ENCODE measurements around the gene SIPA1L2.

SIPA1L2 gene, protein sequence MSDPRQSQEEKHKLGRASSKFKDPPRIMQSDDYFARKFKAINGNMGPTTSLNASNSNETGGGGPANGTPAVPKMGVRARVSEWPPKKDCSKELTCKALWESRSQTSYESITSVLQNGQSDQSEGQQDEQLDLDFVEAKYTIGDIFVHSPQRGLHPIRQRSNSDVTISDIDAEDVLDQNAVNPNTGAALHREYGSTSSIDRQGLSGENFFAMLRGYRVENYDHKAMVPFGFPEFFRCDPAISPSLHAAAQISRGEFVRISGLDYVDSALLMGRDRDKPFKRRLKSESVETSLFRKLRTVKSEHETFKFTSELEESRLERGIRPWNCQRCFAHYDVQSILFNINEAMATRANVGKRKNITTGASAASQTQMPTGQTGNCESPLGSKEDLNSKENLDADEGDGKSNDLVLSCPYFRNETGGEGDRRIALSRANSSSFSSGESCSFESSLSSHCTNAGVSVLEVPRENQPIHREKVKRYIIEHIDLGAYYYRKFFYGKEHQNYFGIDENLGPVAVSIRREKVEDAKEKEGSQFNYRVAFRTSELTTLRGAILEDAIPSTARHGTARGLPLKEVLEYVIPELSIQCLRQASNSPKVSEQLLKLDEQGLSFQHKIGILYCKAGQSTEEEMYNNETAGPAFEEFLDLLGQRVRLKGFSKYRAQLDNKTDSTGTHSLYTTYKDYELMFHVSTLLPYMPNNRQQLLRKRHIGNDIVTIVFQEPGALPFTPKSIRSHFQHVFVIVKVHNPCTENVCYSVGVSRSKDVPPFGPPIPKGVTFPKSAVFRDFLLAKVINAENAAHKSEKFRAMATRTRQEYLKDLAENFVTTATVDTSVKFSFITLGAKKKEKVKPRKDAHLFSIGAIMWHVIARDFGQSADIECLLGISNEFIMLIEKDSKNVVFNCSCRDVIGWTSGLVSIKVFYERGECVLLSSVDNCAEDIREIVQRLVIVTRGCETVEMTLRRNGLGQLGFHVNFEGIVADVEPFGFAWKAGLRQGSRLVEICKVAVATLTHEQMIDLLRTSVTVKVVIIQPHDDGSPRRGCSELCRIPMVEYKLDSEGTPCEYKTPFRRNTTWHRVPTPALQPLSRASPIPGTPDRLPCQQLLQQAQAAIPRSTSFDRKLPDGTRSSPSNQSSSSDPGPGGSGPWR (N-terminal part only)

DNA sequence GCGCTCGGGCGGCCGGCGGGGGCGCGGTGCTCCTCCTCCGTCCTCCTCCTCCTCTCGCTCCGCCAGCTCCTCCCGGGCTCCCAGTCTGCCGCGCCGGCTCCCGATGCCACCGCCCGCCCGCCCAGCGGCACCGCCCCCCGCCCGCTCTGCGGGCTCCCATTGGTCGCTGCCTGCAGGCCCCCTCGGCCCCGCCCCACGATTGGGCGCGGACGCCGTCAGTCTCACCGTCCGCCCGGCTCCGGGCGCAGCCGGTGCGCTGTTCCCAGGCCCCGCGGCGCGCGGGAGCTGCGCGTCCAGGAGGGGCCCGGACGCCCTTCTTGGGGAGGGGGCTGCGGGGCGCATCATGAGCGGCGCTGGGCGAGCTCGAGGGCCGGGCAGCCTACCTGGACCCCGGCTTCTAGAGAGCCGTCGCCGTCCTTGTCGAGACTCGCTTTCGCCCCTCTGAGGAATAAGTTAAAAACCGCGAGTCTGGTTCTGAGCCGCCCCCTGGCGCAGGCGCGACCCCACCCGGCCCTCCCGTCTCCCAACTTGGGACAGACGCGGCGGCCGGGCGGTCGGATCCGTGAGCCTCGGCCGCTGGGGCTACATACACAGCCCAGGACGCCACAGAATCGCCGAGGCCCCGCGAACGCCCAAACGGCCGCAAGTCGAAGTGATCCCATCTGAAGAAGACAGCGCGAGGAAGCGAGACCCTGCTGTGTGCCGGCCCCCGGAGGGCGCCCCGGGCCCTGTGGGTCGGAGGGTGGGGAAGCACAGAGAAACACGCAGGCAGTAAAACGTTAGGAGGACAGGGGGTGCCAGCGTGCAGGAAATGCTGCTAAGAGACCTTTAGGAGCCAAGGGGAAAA lies at the start of gene SIPA1L2:
TSS of gene SIPA1L2 (minus strand) at position 87 of the 847 bp plus-strand sequence. CDS start 114,794 bp downstream, outside the sequence.
- DNase-seq (ENCODE audit: extremely low spot score, insufficient read length, low read depth) (peak; percentile 99), FAIRE-seq (peak; percentile 79)

DNA sequence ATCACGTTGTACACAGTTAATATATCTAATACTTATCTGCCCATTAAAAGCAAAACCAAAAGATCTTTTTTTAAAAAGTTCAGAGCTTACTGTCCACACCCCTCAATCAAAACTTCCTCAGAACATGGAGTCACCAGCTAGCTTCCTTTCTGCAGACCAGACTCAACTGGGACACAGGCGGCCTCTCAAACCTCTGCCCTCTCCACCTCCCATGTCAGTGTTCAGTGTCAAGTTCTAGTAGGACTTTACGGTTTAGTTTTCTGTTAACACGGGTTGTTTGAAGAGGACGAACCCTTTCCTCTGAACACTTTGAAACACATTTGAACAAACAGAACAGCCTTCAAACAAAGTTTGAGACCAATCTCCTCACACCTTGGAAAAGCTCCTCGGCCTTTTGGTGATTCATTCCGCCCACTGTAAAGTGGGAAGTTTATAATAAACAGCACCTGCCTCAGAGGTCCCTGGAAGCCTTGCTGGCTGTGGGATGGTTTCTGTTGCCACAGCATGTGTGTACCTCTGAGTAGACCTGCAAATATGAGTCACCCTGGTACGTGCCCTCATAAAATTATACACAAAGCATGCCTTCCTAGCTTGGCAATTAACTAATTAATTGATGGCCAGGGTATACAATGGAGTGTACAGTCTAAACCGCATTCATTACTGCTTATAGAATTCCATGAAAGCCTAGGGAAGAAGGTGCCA lies 48.4 kb upstream of the SIPA1L2 start:
- FAIRE-seq (no peak), DNase-seq (ENCODE audit: extremely low spot score, insufficient read length, low read depth) (no peak)

DNA sequence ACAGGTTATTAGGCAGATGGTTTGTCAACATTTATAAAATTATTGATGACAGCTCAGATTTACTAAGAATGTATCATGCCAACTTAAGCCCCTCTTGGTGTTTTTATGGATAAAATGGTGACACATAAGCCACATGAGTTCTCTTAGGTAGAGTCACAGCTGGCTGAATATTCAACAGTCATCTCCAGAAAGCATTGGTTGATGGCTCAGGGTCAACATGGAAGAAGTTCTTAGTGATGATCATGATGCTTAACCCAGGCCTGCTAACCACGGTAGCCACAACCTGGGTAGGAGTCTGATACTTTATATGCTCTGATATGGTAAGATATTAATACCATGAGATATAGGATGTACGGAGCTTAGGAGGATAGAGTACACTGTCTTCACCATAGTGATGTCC lies 46.4 kb upstream of the SIPA1L2 start:
- FAIRE-seq = no peak

DNA sequence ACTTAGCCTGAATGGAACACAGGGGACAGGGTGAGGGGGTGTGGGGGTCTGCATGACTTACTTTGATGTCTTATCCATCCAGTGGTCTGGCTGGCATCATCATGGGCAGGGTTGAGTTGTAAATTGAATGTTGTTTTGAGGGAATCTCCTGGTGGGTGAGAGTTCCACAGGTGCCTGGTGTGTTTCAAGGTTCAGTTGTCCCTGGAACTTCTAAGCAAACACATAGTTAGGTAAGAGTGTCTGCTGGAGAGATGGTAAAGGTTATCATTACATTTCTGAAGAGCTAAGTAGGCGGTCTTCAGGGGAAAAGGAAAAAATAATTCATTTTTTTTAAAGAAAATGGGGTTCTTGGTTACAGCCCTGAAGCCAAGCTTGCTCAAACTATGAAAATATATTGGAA lies 46.0 kb upstream of the SIPA1L2 start:
- DNase-seq (ENCODE audit: extremely low spot score, insufficient read length, low read depth) = no peak
- no peak for FAIRE-seq

More for the DNA sequence above, 46.4 kb upstream of the SIPA1L2 start:
- DNase-seq (ENCODE audit: extremely low spot score, insufficient read length, low read depth) = no peak

DNA sequence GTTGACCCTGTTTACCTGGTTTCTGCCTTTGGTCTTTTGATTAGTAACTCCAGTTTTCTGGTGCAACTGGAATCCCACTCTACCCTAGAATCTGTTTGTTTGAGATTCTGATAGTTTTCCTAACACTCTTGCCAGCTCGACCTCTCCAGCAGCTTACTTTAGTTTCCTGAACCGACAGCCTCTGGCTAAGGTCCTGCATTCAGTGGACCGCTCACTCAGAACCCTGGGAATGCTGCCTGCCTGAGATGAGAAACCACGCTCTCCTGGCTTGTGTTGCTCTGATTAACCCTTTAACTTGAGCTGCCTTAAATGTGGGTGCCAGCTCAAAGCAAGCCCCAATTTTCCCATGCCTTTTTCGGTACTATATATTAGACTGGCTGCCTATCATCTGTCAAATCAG lies 45.3 kb upstream of the SIPA1L2 start:
- FAIRE-seq = no peak
- no peak for DNase-seq (ENCODE audit: extremely low spot score, insufficient read length, low read depth)

DNA sequence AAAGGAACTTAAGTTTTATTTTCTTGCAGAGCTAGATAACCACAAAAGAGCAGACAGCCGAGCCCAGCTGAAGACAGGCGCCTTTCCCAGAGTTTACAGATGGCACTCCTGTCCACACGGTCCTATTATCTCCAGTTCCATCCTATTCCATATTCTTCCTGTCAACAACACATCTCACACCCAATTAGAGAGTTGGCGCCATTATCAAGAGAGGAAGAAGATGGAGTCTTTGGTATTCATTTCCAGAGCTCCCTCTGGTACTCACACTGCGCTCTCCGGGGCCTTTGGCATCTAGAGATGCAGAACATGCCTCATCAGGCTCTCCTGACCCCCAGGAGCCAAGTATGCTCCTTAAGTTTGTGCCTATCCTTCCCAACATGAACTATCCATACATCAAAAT lies 43.3 kb upstream of the SIPA1L2 start:
- DNase-seq (ENCODE audit: extremely low spot score, insufficient read length, low read depth) = no peak
- FAIRE-seq = no peak

DNA sequence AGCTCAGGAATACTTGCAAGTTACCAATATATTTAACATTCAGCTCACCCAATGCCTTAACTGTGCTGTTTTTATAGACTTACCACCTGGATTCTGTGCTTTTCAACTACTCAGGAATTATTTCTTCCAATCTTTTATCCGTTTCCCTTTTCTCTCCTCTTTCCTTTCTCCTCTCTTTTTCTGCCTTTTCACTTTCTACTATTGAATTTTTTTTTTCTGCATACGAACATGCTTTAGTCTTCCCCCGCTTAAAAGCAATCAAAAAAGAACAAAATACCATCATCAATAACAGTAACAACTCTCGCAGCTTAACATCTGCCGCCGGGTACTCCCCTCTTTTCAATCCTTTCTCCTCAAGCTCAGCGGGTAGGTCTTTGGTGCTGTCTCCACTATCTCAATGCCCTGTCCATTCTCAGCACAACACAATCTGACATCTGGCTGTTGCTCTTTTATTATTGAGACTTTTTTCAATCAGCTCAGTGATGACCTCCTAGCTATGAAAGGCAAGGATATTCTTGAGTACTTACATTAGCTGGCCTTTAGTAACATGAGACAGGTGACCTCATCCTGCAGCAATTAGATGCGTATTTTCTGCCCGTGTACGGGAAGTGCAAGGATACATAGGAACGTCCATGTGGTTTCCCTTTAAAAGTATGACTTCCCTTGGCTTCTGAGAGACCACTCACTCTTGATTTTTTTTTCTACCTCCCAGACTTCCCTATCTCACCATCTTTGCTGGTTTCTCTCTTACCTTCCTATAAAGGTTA lies 40.2 kb upstream of the SIPA1L2 start:
- no peak for DNase-seq (ENCODE audit: extremely low spot score, insufficient read length, low read depth)
- no peak for FAIRE-seq

DNA sequence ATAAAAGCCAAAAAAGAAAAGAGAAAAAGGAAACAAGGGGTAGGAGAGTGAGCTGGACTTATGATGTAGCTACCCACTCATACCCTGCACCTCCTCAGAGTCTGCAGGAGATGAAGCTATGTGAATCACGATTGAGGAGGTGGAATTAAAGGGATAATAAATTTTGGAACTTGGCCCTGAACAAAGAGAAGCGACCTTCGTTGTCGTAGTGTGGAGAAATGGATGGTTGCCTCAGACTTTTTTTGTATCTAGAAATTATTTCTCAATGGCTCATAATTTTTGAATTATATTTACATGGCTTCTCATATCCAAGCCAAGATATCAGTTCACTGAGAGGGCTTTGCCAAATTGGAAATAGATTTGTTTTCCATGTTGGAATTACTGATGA lies 37.8 kb upstream of the SIPA1L2 start:
- DNase-seq (ENCODE audit: extremely low spot score, insufficient read length, low read depth) (no peak), FAIRE-seq (no peak)

DNA sequence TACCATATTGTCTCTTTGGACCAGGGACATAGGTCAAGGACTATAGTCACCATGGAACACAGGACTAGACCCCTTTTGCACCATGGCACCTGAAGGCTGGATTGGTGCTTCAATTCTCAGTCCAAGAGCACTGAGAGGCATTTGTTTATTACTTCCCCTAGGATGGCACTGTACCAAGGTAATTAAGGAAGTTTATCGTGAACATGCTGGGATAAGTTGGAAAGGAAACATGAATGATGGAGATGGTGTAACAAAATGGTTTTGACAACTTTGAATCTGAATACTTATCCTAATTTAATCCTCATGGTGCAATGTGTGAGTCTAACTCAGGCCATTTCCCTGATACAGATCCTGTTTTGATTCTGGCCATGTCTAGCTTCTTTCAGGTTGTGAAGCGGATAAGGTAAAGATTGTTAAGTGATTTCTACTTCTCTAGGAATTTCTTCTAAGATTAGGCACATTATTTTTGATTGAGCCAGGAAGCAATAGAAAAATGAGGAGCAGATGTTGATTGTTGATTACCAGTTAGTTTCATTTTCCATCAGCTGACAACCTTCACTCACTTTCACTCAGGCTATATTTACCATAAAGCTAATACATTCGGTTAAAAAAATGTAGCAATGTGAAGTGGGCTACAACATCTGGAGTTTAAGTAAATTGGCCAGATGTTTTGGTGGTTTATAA lies 37.3 kb upstream of the SIPA1L2 start:
- no peak for FAIRE-seq
- no peak for DNase-seq (ENCODE audit: extremely low spot score, insufficient read length, low read depth)

DNA sequence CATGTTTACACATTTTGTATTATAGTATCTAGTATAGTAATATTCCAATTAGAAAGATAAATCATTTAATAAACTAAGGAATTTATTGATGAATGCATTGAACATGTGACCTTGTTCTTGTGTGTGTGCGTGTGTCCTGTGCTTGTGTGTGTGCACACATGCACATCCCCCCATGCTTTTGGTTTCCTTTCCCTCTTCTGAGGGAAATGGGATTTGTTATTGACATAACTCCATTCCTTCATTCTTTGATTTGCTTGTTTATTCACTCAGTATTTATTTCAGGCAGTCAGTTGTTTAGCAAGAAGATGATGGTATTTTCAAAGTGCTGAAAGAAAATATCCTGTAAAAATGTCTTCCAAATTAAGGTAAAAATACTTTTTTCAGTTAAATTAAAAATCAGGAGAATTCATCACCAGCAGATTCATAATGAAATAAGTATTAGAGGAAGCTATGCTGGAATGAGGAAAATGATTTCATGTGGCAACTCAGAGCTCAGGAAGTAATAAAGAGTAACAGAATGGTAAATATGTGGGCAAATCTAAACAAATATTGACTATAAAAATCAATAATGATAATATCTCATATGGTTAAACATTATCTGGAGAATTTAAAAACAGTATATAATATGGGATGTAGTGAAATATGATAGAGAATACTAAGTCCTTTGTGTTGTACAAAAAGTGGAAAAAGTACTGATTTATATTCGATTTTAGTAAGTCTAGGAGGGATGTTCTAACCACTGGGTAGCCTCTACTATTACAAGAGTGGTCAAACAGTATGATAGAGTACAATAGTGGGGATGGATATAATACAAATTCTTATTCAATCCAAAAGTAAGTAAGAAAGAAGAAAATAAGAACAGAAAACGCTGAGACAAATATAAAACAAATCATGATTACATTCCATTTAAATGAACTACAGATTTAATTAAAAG lies 35.2 kb upstream of the SIPA1L2 start:
- DNase-seq (ENCODE audit: extremely low spot score, insufficient read length, low read depth) (no peak), FAIRE-seq (no peak)

DNA sequence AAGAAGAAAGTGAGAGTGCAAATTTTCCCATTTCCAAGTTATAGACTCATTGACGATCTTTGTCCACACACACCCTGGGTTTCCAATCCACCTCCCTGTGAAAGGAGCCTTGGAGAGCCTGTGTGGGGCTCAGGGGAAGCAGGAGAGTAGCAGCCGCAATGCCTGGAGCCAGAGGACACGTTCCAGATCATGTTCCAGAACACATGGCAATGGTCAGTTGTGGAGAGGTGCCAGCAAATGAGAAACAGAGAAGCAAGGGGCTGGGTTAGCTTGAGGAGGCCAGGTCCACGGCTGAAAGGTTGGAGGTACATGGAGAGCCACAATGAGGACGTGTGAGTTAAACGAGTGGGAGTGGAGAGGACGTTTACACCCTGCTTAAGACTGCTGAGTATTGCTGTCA lies 33.0 kb upstream of the SIPA1L2 start:
- DNase-seq (ENCODE audit: extremely low spot score, insufficient read length, low read depth) (no peak), FAIRE-seq (no peak)

DNA sequence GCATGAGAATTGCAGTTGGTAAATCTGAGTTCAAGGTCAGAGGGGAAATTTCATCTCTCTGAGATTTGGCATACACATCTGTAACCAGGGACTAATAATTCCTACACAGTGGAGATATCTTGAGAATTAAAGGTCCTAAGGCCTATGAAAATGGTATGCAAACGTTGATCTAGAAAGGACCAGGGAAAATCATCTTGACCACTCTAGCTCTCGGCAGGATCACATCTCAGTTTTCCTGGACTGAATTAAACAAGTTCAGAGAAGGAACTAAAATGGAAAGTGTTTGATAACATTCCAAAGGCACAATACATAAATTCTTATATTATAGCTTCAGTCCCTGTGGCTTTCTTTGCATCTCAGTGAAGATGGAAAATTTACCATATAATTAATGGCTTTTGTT lies 28.5 kb upstream of the SIPA1L2 start:
- DNase-seq (ENCODE audit: extremely low spot score, insufficient read length, low read depth) = no peak

DNA sequence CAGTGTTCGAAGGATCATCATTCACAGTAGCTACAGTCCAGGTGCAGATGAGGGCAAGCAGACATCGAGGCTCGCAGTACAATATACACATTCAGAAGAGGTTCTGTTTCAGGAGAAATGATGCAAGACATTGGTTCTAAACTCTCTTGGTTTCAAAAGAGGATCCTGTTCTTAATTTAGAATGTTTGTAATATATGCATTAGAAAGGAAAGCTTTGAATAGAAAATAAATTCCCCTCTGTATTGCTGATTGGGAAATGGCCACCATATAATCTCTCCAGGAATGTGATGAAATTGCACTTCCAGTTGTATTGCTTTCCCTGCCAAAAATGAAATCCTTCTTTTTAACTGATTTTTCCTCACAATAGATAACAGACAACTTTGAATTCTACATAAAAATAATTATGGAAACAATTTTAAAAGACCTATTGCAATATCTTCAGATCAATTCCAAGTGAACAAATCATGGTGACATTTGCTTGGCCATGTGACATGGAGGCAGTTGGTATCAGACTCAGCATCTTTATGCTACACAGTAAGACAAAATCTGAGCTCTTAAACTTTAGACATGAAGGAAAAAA lies 27.6 kb upstream of the SIPA1L2 start:
- FAIRE-seq (no peak), DNase-seq (ENCODE audit: extremely low spot score, insufficient read length, low read depth) (no peak)

More for the DNA sequence above, 28.5 kb upstream of the SIPA1L2 start:
- FAIRE-seq = no peak

DNA sequence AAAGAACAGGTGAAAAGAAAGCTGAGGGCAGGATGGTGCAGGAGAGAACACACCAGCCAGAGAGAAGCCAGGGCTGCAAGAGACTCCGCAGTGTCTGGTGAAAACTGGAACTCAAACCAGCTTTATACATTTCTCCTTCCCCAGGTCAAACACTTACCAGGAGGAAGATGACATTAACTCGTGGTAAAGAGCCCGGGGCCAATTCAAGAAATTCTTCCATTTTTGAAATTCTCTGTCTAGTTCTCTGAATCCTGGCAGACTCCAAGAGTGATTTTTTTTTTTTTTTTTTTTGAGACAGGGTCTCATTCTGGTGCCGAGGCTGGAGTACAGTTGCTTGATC lies 25.8 kb upstream of the SIPA1L2 start:
- DNase-seq (ENCODE audit: extremely low spot score, insufficient read length, low read depth) (no peak), FAIRE-seq (no peak)

DNA sequence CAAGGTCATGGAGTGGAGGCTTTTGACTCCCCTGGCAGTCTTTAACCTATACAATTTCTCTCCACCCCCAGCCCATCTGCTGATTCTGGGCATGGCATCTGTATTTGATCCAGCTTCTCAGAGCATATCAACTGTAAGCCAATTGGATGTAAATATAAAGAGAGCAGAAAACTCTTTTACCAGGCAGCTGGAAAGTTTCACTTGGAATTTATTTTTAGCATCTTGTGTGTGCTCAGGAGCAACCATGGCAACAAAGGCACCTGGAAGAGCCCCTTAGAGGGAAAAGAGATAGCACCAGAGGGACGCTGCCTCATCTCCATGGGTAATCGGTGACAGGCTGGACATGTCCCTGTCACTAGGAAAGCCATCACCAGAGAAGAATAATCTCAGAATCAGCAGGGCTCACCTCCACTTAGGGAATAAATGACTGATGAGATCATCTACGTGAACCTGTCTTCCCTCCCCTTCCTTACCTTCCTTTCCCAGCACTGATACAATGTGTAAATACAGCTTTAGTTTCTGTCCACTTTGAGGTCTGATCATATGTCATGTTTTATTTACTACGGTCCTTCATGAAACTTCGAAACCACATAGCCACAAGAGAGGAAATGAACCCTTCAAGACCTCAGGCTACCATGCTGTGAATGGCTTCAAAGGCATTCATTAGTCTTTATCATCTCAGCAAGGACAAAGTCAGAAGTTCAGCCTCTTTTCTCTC lies 25.3 kb upstream of the SIPA1L2 start:
- DNase-seq (ENCODE audit: extremely low spot score, insufficient read length, low read depth) (no peak), FAIRE-seq (peak; percentile 76)

DNA sequence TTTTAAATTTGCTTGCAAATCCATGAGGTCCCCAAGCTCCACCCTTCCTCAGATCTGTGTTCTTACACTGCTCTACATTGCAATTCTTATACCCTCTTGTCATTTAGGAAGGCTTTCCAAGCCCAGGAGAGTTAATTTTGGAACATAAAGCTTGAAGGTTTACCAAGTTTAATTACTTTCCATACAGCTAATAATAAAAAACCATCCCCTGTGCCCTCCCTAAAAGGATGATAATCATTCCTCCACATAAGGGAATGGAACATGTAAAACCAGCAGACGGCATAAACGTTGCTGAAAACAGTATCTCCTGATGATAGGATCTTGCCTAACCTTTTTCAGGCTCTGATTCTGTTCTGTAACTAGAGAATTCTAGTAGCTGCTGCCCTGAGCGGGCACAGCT lies 23.9 kb upstream of the SIPA1L2 start:
- FAIRE-seq = no peak

More for the DNA sequence above, 23.9 kb upstream of the SIPA1L2 start:
- DNase-seq (ENCODE audit: extremely low spot score, insufficient read length, low read depth) = no peak

Data from GM18507 (cell line).